ENCODE data around the gene GCAT.
A peak's percentile ranks its signal among the peaks of the same experiment; 100 is the strongest.

DNA sequence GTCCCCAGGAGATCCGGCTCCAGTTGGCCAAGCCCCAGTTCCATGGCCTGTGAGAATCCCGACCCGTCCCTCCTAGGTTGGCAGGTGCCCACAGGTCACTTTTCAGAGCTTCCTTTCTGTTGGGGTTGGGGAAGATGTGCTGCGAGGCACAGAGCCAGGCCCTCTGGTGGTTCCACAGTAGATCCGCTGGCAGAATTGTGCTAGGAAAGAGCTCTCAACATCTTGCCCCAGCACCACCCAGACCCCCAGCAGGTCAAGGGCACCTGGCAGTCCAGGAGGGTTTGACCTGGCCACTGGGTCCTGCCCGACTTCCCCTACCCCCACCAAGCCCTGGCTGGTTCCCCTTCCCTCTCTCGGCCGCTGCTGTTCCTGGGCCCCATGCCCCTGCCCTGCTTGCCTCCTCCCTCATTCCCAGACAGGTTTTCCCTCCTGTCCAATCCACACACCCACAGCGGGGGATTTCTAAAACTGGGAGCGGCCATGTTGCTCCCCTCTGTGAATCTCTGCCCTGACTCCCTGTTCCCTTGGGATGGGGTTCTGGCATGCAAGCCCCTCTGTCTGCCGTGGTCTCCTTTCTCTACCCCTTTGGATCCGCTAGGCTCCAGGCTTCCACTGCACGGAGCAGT, 26.2 kb upstream of the GCAT start:
- TF ChIP-seq, protein P1, sequence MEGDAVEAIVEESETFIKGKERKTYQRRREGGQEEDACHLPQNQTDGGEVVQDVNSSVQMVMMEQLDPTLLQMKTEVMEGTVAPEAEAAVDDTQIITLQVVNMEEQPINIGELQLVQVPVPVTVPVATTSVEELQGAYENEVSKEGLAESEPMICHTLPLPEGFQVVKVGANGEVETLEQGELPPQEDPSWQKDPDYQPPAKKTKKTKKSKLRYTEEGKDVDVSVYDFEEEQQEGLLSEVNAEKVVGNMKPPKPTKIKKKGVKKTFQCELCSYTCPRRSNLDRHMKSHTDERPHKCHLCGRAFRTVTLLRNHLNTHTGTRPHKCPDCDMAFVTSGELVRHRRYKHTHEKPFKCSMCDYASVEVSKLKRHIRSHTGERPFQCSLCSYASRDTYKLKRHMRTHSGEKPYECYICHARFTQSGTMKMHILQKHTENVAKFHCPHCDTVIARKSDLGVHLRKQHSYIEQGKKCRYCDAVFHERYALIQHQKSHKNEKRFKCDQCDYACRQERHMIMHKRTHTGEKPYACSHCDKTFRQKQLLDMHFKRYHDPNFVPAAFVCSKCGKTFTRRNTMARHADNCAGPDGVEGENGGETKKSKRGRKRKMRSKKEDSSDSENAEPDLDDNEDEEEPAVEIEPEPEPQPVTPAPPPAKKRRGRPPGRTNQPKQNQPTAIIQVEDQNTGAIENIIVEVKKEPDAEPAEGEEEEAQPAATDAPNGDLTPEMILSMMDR (IDR thresholded peaks at IDR 0.05), result peak in 1 of 2 donors; percentile 40
- TF ChIP-seq POLR2A (IDR thresholded peaks at IDR 0.05), result no peak
- no peak for TF ChIP-seq POLR2AphosphoS5 (IDR thresholded peaks at IDR 0.05)
